HL-60/S4 treated with retinoic acid at 250 ng/mL for 4 days and 3 days (cell line): Measurements from ENCODE around the gene LENG1.
"Not testable (repeated sequence)": the region's sequence is repeated elsewhere in the genome, so short reads cannot be mapped to it uniquely, and the experiment has no call there.

ENCODE experiments used
- in situ Hi-C: fragments of 300-500 bp; cut with MboI; formaldehyde crosslinking; loops from 2 replicates; pipeline ENCODE4 v1.7.0; 2022; ENCODE audit warnings: low sequenced_read_pairs

Gene LENG1

GRCh38 chr19:54159352-54160181 is at the start of gene LENG1:
Gene LENG1 (minus strand): TSS chr19:54159721. CDS start chr19:54159695, 26 bp downstream.
- in situ Hi-C loops: no loop called here

GRCh38 chr19:54208784-54209057 is 49.2 kb upstream of the LENG1 start:
- in situ Hi-C loops: no loop called here

- in situ Hi-C loops: no loop called here
Observed at GRCh38 chr19:54207983-54208783, 48.7 kb upstream of the LENG1 start.

GRCh38 chr19:54207676-54207982 is 48.1 kb upstream of the LENG1 start:
- in situ Hi-C loops: no loop called here

DNA sequence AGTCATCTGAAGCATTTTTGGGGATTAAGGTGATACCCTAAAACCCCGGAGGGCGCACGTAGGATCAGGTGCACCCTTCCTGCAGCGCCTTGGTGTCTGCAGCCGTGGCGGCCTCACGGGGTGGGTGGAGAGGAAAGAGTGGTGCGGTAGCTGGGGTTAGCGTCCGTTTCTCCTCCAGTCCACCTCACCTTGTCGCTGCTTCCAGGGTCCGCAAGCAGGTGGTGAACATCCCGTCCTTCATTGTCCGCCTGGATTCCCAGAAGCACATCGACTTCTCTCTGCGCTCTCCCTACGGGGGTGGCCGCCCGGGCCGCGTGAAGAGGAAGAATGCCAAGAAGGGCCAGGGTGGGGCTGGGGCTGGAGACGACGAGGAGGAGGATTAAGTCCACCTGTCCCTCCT is 47.7 kb upstream of the LENG1 start:
- in situ Hi-C loops: not testable (repeated sequence)

DNA sequence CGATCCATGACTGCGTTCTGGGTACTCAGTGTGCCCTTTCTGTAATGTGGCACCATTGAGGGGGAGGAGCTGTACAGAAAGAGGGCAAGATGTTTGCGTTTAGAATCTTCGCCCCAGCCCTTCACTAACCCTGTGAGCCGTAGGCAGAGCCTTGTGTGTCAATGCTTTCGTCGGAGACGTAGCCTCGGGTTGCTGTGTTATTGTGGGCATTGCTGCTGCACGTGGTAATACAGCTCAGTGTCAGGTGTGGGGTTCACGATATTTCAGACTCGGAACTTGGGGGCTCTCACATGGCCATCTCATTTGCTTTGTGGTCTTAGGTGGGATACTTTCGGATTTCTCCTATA is 47.3 kb upstream of the LENG1 start:
- in situ Hi-C loops: no loop called here

DNA sequence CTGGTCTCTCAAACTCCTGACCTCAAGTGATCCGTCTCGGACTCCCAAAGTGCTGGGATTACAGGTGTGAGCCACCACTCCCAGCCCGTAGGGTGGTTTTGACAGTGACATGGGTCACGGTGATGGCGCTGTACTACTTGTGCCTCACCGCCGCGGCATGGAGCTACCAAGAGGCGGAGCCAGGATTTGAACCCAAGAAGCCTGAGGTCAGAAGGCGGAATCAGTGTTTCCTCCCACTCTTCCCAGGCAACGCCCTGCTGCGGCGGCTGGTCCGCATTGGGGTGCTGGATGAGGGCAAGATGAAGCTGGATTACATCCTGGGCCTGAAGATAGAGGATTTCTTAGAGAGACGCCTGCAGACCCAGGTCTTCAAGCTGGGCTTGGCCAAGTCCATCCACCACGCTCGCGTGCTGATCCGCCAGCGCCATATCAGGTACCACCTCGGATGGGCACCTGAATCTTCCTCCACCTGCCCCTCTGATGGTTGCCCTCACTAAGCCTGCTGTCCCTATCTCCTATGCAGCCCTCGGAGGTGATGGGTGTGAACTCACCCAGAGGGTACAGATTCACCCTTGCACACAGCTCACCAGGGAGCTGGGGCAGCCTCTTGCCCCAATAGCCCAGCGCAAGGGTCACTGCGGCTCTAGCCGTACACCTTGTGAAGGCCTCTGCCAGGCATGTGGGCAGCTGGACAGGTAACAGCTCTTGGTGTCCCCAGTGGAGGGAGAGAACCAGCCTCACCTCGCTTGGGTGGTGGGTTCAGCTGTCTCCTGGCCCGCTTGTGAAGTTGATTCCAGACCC is 46.7 kb upstream of the LENG1 start:
- in situ Hi-C loops: no loop called here

- in situ Hi-C loops: no loop called here
Observed at GRCh38 chr19:54204767-54205468, 45.4 kb upstream of the LENG1 start.

DNA sequence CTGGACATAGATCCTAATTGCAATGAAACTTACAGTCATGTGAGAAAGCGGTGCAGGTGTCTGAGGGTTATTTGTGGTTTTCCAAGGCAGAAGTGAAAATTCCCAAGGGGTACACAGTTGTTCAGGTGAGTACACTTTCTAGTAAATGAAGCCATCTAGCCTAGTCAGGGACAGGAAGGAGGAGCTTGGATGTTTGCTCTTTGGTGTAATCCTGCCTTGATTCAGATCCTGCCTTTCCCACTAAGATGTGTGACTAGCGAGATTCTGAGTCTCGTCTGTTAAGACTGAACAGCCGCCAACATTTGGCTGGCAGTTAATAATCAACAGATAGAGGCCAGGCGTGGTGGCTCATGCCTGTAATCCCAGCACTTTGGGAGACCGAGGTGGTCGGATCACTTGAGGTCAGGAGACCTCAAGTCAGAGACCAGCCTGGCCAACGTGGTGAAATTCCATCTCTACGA is 43.7 kb upstream of the LENG1 start:
- in situ Hi-C loops: no loop called here

- in situ Hi-C loops: no loop called here
Observed at GRCh38 chr19:54201980-54202379, 42.5 kb upstream of the LENG1 start.

- in situ Hi-C loops: no loop called here
Observed at GRCh38 chr19:54201172-54201701, 41.7 kb upstream of the LENG1 start.

DNA sequence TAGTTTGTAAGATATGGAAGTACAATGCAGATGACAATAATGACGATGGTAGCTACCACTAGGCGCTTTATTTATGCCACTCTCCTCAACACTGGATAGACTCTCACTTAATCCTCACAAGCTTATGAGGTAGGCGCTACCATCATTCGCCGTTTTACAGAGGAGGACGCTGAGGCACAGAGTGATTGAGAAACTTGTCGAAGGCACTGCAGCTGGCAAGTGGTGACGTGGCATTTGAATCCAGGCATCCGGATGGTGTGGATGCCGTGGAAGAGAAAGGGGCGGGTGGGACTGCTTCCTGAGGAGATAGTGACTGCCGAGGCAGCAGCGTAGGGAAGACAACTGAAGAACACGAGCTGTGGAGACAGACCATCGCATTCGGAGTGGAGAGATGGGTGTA is 39.9 kb upstream of the LENG1 start:
- in situ Hi-C loops: no loop called here

- in situ Hi-C loops: no loop called here
Observed at GRCh38 chr19:54197121-54197520, 37.6 kb upstream of the LENG1 start.

- in situ Hi-C loops: no loop called here
Observed at GRCh38 chr19:54196536-54196935, 37.0 kb upstream of the LENG1 start.

- in situ Hi-C loops: not testable (repeated sequence)
Observed at GRCh38 chr19:54194463-54194862, 34.9 kb upstream of the LENG1 start.

DNA sequence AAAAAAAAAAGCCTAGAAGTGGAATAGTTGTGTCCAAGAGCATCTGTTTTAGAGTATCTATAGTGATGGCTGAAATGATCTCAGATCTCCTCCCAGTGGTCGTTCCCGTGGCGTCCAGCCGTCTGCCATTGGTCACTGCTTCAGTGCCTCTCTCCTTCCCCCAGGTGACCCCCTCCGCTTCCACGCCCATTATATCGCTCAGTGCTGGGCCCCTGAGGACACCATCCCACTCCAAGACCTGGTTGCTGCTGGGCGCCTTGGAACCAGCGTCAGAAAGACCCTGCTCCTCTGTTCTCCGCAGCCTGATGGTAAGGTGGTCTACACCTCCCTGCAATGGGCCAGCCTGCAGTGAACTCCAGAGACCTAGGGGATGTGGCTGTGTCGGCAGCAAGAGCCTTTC is 33.5 kb upstream of the LENG1 start:
- in situ Hi-C loops: no loop called here

GRCh38 chr19:54191811-54192453 is 32.4 kb upstream of the LENG1 start:
- in situ Hi-C loops: no loop called here

GRCh38 chr19:54191011-54191810 is 31.7 kb upstream of the LENG1 start, which contains the start of gene TSEN34:
Gene TSEN34 (plus strand): TSS chr19:54191308. CDS start chr19:54191365, 57 bp downstream.
- in situ Hi-C loops: no loop called here

- in situ Hi-C loops: no loop called here
Observed at GRCh38 chr19:54190503-54191010, 31.0 kb upstream of the LENG1 start.
